Activated CD4-positive, alpha-beta T cell treated with anti-CD3 and anti-CD28 coated beads for 4 hours (primary cell): ENCODE measurements around the gene SMYD3.
"Not testable (repeated sequence)": the region's sequence is repeated elsewhere in the genome, so short reads cannot be mapped to it uniquely, and the experiment has no call there.

Experiments used
- DNase-seq, 2 donors: peaks; one replicate each; pipeline ENCODE4 v3.0.0-alpha.2; 2020

Gene SMYD3

GRCh38 chr1:246350745-246351144, 156.3 kb downstream of the SMYD3 start:
- no peak for DNase-seq

DNA sequence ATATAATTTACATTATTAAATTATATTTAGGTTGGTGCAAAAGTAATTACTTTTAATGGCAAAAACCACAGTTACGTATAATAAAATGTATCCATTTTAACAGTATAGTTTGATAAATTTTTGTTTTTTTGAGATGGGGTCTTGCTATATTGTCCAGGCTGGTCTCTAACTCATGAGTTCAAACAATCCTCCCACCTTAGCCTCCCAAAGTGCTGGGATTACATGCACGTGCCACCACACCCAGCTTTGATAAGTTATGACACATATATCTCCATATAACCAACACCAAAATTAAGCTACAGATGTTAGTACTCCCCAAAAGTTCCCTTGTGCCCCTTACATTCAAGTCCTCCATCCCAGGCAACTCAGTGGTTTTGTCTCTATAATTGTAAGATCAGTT, 163.1 kb downstream of the SMYD3 start:
- no peak for DNase-seq

DNA sequence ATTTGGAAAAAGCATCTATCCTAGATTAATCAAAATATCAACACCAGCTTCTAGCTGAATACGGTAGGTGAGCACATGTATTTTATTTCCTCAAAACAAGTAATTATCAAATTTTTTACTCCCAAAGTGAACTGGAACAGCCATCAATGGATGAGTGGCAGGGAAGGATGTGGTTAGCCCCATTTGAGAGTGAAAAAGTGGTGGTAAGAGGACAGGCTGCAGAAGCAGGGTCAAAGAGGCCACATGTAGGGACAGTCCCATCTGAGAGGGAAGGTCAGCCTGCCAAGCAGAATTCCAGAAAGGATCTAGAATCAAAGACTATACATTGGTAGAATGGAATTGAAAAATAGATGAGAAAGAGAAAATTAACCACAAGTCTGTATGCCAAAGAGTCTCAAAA, 163.8 kb downstream of the SMYD3 start:
- DNase-seq = no peak

- DNase-seq = no peak
Measured at GRCh38 chr1:246338546-246338945, 168.5 kb downstream of the SMYD3 start.

DNA sequence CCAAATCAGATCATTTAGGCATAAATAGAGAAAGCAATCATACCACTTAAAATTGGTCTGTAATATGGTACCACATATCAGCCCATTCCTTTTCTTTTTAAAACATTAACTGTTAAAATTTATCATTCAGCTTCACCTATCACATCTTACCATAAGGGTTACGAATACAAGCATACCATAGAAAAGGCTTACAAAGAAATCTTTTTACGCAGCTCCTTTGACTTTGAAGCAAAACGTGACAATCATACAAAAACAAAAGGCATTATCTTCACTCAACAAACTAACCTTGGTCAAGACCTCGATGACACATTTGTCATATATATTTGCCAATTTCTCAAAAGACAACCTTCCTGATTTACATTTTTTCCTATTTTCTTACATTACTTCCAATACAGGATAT, 169.0 kb downstream of the SMYD3 start:
- DNase-seq = no peak

- DNase-seq = no peak
Measured at GRCh38 chr1:246335151-246335550, 171.9 kb downstream of the SMYD3 start.

- DNase-seq = no peak
Measured at GRCh38 chr1:246333855-246334254, 173.2 kb downstream of the SMYD3 start.

GRCh38 chr1:246332078-246332477, 175.0 kb downstream of the SMYD3 start:
- no peak for DNase-seq

DNA sequence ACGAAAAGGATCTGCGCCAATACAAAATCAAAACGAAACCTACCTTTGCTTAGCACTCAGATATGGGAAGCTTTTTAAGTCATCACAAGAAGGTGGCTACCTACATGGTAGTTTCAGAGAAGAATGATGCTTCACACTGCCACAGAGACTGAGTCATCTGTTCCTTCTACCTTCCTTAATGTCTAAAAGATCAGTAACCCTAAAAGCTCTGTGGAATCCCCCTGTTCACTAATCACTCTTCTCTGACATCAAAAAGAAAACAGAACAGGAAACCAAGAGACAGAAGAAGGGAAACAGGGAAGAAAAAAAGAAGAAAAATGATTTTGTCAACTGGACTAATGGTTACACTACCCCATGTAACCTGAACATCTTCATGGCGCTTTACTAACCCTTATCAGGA, 177.2 kb downstream of the SMYD3 start:
- no peak for DNase-seq

DNA sequence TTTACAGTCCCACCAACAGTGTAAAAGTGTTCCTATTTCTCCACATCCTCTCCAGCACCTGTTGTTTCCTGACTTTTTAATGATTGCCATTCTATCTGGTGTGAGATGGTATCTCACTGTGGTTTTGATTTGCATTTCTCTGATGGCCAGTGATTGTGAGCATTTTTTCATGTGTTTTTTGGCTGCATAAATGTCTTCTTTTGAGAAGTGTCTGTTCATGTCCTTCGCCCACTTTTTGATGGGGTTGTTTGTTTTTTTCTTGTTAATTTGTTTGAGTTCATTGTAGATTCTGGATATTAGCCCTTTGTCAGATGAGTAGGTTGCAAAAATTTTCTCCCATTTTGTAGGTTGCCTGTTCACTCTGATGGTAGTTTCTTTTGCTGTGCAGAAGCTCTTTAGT, 177.8 kb downstream of the SMYD3 start:
- DNase-seq = not testable (repeated sequence)

- no peak for DNase-seq
Measured at GRCh38 chr1:246324711-246325110, 182.4 kb downstream of the SMYD3 start.

- DNase-seq = not testable (repeated sequence)
Measured at GRCh38 chr1:246324033-246324432, 183.0 kb downstream of the SMYD3 start.

GRCh38 chr1:246320286-246320685, 186.8 kb downstream of the SMYD3 start:
- no peak for DNase-seq

DNA sequence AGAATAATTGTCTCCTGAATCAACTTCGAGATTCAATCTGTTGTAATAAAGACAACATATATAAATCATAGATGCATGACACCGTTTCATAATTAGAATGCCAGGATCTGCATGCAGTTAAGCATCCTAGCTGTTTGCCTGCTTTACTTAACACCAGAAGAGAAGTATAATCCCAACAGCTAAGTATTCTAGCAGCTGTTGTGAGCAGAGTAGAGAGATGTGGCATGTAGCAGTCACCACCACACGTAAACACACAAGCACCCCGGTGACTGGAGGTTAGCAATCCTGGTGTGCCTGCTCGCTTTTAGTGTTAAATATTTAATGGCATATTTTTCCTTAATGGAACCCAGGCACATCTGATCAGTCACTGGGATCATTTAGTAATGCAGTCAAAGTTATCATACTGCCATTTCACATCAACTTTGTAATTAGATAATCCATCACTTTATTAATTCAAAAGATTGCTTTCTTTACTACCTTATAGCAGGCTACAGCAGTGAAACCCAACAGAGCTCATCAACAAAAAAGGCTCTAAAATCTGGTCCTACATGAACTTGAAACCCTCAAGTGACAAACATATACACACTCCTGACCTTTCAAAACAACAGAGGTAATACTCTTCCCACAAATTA, 187.9 kb downstream of the SMYD3 start:
- DNase-seq = no peak

DNA sequence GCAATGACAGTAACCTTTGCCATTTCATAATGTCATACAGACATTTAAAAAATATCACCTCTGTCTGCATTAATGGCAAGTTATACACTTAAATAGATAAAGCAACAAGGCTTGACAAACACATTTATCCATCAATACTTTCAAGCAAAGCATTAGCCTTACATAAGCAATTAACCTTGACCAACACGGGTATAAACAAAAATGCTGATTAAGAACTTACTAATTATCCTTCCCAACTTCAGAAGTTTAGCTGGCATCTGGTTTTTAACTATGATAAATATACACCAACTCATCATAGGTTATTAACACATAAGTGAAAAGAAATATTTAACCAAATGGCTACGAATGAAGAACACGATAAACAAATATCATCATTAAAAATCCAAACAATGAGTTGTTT, 188.5 kb downstream of the SMYD3 start:
- DNase-seq = no peak

DNA sequence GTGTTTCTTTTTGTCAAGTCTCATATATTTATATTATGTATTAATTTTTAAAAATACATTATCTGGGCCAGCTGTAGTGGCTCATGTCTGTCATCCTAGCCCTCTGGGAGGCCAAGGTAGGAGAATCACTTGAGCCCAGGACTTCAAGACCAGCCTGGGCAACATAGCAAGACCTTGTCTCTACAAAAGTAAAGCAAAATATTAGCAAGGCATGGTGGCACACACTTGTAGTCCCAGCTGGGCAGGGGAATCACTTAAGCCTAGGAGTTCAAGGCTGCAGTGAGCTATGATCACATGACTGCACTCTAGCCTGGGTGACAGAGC, 189.1 kb downstream of the SMYD3 start:
- DNase-seq = no peak

DNA sequence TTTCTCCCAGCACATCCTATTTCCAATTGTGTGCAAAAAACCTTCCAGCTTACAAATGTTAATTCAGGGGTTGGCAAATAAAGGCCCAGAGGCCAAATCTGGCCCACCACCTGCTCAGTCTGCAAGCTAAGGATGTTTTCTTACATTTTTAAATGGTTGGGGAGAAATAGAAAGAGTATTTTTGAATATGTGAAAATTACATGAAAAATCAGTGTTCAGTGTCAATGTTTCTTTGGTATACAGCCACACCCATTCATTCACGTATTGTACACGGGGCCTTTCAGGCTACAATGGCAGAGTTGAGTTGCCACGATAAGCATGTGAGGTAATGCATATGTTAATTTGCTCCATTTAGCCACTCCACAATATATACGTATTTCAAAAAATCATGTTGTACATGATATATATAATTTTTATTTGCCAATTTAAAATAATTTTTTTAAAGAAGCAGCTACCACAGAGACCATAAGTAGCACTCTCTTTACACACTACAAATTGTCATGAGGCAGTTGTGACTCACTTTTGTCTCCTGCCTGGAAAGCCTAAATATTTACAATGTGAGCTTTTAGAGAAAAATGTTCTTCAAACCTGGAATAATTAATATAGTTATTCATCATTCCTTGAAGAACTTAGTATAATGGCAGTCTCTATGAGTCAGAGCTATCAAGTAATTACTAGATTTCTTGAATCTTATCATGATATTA, 189.6 kb downstream of the SMYD3 start:
- no peak for DNase-seq

DNA sequence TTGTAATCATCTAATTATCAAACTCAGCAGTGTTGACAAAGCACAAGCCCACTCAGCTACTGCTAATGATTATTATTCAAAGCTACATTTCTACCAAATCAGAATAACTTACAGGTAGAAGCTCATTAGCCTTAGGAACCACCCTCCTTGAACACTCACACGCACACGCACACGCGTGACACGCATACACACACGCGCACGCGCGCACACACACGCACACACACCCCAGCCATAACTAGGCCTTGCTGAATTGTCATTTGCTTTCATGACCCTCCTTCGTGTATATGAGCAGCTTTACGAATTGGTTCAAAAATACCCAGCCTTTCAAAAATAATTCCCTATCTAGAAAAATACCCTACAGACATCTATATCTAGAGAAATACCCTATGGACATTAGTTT, 195.6 kb downstream of the SMYD3 start:
- DNase-seq = no peak

DNA sequence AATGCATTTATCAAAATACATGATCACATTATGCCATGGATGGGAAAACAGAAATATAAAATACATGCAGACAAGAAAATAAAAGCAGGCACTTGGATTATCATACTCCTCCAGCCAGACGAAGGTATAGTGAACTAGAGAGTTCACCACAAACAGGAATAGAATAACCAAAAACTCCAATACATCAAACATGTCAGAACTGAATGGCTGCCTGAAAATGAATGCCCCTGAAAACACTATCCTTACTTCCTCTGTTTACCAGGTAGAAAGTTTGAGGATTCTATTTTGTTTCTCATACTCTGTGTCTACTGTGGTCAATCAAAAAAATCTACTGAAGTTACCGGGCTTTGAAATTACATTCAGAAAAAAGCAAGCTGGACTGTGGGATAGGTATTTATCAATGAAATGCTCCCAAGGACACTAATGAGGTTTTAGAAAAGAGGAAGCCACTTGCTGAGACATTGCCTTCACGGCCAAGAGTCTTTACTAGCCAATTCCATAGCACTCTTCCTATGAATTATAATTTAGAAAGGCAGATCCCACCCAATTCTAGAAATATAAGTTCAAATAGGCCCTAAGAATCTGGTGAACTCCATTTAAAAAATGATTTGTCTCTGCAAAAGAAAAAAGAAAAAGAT, 197.7 kb downstream of the SMYD3 start:
- DNase-seq = no peak

DNA sequence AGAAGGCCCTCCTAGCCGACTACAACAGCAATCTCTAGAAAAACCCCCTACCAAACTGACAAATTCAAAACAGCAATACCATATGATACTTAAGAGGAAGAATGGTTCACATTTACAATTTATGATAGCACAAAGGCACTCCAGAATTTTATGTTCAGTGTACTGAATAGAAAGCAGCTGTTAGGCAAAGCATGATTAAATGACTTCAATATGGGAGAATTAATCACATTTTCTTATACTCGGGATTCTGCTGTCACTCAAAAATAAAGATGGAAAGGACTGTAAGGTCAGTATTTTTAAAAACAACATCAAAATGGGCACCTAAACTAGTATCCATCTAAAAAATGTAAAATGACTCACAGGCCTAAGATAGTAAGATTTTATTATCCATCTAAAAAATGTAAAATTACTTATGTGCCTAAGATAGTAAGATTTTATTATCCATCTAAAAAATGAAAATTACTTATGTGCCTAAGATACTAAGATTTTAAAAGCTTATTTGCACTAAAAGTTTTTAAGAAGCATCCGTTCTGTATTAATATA, 198.5 kb downstream of the SMYD3 start:
- no peak for DNase-seq

DNA sequence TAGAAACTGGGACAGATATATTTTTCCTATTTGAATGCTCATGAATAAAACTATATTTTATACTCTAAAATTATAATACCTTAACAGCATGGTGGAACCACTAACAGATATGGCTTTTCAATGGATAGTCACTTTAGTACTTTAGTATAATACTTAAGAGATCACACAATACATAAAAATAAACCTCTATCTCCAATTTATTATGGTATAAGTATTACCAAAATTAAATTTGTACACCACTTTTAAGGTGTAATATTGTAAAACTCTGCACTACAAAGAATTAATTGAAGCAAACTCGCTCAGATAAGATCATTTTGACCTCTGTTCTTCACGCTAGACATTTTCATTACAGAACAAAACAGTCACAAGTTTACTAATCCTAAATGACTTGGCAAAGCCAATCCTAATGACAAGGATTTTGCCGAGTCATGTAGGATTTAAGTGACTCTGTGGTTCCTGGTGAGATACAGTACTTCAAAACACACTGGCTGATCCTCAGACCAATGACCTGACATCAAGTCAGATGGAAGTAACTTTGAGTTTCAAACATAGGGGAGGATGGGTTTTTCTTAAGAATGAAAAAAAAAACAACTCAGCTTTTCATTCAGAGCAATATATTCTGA, 200.6 kb downstream of the SMYD3 start:
- no peak for DNase-seq

- no peak for DNase-seq
Measured at GRCh38 chr1:246304484-246305259, 202.4 kb downstream of the SMYD3 start.

DNA sequence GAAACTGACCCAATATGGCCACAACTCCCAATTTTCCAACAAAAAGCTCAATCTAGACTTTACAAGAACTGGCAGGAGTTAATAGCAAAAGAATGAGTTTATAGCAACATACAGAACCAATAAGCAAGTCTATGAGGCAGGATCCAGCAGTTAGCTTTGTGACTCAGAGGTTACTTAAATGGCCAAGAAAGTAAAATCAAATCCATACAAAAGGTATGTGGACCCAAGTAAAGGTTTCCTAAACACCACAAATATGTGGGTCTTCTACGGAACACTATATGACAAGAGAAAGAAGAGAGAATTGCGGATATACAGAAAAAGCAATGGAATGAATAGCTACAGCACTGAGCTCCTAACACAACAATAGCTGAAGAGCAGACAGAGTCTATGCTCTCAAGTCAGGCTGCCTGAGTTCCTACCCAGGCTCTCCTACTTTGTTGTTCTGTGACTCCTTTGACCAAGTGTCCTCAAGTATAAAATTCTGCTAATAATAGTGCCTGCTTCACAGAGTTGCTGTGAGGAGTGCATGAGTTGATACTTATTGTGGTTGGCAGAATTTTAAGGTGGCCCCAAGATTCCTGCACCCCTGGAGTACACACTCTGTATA, 204.3 kb downstream of the SMYD3 start:
- DNase-seq = no peak
